Upper lobe of right lung (tissue), 1 donor: ENCODE results near the gene RPL9. TPM values are rescaled to one million over a fixed set of nuclear protein-coding genes. Genes with fewer than 3 reads are reported as not detected.

Source experiments
- ATAC-seq: fragments of 200-7000 bp; cut with Tn5 transposase; one replicate; pipeline ENCODE4 v1.9.1; 2020; ENCODE audit warnings: mild to moderate bottlenecking, moderate library complexity
- DNase-seq: peaks from one replicate; pipeline ENCODE4 v3.0.0-alpha.2; 2020
- H3K27ac ChIP-seq: fragments of 200-600 bp; one replicate; pipeline ENCODE4 v1.8.0; 2022
- H3K27me3 ChIP-seq: fragments of 200-600 bp; one replicate; pipeline ENCODE4 v1.8.0; 2022; ENCODE audit warnings: mild to moderate bottlenecking
- H3K36me3 ChIP-seq: fragments of 200-600 bp; one replicate; pipeline ENCODE4 v1.8.0; 2022
- H3K4me1 ChIP-seq: fragments of 200-600 bp; one replicate; pipeline ENCODE4 v1.8.0; 2022
- H3K4me3 ChIP-seq: fragments of 200-600 bp; one replicate; pipeline ENCODE4 v1.8.0; 2022; ENCODE audit warnings: mild to moderate bottlenecking
- H3K9me3 ChIP-seq: fragments of 200-600 bp; one replicate; pipeline ENCODE4 v1.8.0; 2022
- intact Hi-C: fragments of 100-400 bp; cut with DNase I; formaldehyde crosslinking; loops from one replicate; pipeline ENCODE4 v1.11.0; 2022
- total RNA-seq: library from RNA; stranded (reverse); fragmentation: NEBNext Ultra II Directional; extraction: Animal tissue kit (Norgen Biotek cat#: 25700); gene quantifications from one replicate; pipeline ENCODE4 v1.2.1, GENCODE V29; 2021
- TF ChIP-seq, protein P1 (sequence below): fragments of 200-600 bp; IDR thresholded peaks from one replicate; pipeline ENCODE4 v1.8.0; 2022; ENCODE audit warnings: antibody characterized with exemption
- donor health status: DM: no; HTN: yes; CAD: no; lungs with severe emphysema.

RPL9 gene
- total RNA-seq, 1 donor from 2014 or later: 1,204 TPM

GRCh38 chr4:39451423-39452023, 7.2 kb downstream of the RPL9 start:
- DNase-seq (no peak), ATAC-seq (no peak)
- no peaks in the 10 kb centered on the region for H3K27me3 ChIP-seq
- peaks cover 65% of the 10 kb centered on the region for H3K36me3 ChIP-seq
- TF ChIP-seq, protein P1, sequence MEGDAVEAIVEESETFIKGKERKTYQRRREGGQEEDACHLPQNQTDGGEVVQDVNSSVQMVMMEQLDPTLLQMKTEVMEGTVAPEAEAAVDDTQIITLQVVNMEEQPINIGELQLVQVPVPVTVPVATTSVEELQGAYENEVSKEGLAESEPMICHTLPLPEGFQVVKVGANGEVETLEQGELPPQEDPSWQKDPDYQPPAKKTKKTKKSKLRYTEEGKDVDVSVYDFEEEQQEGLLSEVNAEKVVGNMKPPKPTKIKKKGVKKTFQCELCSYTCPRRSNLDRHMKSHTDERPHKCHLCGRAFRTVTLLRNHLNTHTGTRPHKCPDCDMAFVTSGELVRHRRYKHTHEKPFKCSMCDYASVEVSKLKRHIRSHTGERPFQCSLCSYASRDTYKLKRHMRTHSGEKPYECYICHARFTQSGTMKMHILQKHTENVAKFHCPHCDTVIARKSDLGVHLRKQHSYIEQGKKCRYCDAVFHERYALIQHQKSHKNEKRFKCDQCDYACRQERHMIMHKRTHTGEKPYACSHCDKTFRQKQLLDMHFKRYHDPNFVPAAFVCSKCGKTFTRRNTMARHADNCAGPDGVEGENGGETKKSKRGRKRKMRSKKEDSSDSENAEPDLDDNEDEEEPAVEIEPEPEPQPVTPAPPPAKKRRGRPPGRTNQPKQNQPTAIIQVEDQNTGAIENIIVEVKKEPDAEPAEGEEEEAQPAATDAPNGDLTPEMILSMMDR: no peak
- no peak overlapping the region for H3K27ac ChIP-seq
- no peak overlapping the region for H3K4me3 ChIP-seq
- H3K9me3 ChIP-seq: no peaks in the 10 kb centered on the region
- peaks cover 11% of the 10 kb centered on the region for H3K4me1 ChIP-seq
- intact Hi-C loops: no loop called here

DNA sequence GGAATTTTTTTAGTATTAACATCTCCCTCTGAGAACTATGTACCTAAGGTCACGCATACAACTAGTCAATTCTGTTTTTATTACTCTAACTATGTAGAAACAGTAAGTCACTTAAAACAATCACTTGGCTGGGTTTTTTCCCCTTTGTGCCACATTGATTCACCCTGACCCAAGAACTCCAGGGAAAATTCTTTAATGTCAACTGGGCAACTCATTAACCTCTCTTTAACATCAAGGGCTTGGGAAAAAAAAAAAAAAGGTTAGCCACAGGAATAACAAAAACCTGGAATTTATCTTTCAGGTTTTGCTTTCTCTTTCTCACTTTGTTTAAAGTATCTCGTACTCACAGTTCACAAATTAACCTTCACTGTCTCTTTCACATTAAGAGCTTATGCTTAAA, 8.1 kb downstream of the RPL9 start:
- no peak for DNase-seq
- H3K4me1 ChIP-seq: peaks cover 10% of the 10 kb centered on the region
- H3K4me3 ChIP-seq: no peak overlapping the region
- H3K36me3 ChIP-seq: peaks cover 56% of the 10 kb centered on the region
- no peaks in the 10 kb centered on the region for H3K9me3 ChIP-seq
- TF ChIP-seq, protein P1: no peak
- no peak overlapping the region for H3K27ac ChIP-seq
- ATAC-seq: no peak
- no peaks in the 10 kb centered on the region for H3K27me3 ChIP-seq
- intact Hi-C loops: no loop called here

GRCh38 chr4:39446842-39447573, 11.7 kb downstream of the RPL9 start:
- ATAC-seq: peak; percentile 94
- TF ChIP-seq, protein P1: peak; percentile 38
- Histone ChIP-seq H3K36me3 (peaks cover 20% of the 10 kb centered on the region), H3K9me3 (no peaks in the 10 kb centered on the region), H3K4me3 (peak overlapping the region; percentile 49), H3K4me1 (peaks cover 10% of the 10 kb centered on the region), H3K27me3 (no peaks in the 10 kb centered on the region), H3K27ac (peak overlapping the region; percentile 53)
- peak; percentile 89 for DNase-seq
- intact Hi-C loops: no loop called here

DNA sequence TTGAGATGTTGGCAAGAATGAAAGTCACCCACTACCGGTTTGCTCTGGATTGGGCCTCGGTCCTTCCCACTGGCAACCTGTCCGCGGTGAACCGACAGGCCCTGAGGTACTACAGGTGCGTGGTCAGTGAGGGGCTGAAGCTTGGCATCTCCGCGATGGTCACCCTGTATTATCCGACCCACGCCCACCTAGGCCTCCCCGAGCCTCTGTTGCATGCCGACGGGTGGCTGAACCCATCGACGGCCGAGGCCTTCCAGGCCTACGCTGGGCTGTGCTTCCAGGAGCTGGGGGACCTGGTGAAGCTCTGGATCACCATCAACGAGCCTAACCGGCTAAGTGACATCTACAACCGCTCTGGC, 12.3 kb downstream of the RPL9 start:
- TF ChIP-seq, protein P1: no peak
- no peaks in the 10 kb centered on the region for H3K27me3 ChIP-seq
- no peaks in the 10 kb centered on the region for H3K9me3 ChIP-seq
- H3K36me3 ChIP-seq: peaks cover 14% of the 10 kb centered on the region
- no peak for DNase-seq
- H3K27ac ChIP-seq: peak overlapping the region; percentile 53
- H3K4me3 ChIP-seq: peak overlapping the region; percentile 49
- peaks cover 10% of the 10 kb centered on the region for H3K4me1 ChIP-seq
- intact Hi-C loops: no loop called here
- ATAC-seq: no peak

- H3K4me3 ChIP-seq: no peak overlapping the region
- no peaks in the 10 kb centered on the region for H3K27me3 ChIP-seq
- H3K27ac ChIP-seq: no peak overlapping the region
- no peaks in the 10 kb centered on the region for H3K9me3 ChIP-seq
- TF ChIP-seq, protein P1: no peak
- no peaks in the 10 kb centered on the region for H3K36me3 ChIP-seq
- intact Hi-C loops: no loop called here
- DNase-seq (no peak), ATAC-seq (no peak)
- peaks cover 9% of the 10 kb centered on the region for H3K4me1 ChIP-seq
Measured at GRCh38 chr4:39442998-39443397, 15.7 kb downstream of the RPL9 start.
